Fibroblast of skin of right quadriceps (primary cell): ENCODE results near the gene SIGLECL1.
"Not testable (repeated sequence)": the region's sequence is repeated elsewhere in the genome, so short reads cannot be mapped to it uniquely, and the experiment has no call there.

Source experiments
- DNase-seq: peaks from one replicate; pipeline ENCODE4 v3.0.0-alpha.2; 2013

SIGLECL1 gene

GRCh38 chr19:51250786-51251467, at the start of gene SIGLECL1:
TSS of gene SIGLECL1 (plus strand) at chr19:51251080. CDS start at chr19:51264073, 12,993 bp downstream.
- DNase-seq = no peak

- no peak for DNase-seq
Observed at GRCh38 chr19:51201712-51202111, 49.2 kb upstream of the SIGLECL1 start.

GRCh38 chr19:51203916-51204315, 47.0 kb upstream of the SIGLECL1 start:
- no peak for DNase-seq

GRCh38 chr19:51204321-51204720, 46.6 kb upstream of the SIGLECL1 start:
- no peak for DNase-seq

- no peak for DNase-seq
Observed at GRCh38 chr19:51207747-51208146, 43.1 kb upstream of the SIGLECL1 start.

- no peak for DNase-seq
Observed at GRCh38 chr19:51210191-51210784, 40.6 kb upstream of the SIGLECL1 start.

- DNase-seq = not testable (repeated sequence)
Observed at GRCh38 chr19:51210874-51211361, 40.0 kb upstream of the SIGLECL1 start.

- no peak for DNase-seq
Observed at GRCh38 chr19:51211833-51212232, 39.0 kb upstream of the SIGLECL1 start.

GRCh38 chr19:51219307-51219706, 31.6 kb upstream of the SIGLECL1 start:
- no peak for DNase-seq

- DNase-seq = no peak
Observed at GRCh38 chr19:51219971-51220370, 30.9 kb upstream of the SIGLECL1 start.

GRCh38 chr19:51220996-51221395, 29.9 kb upstream of the SIGLECL1 start:
- DNase-seq = no peak

GRCh38 chr19:51224163-51224641, 26.7 kb upstream of the SIGLECL1 start:
- DNase-seq = no peak

GRCh38 chr19:51224898-51225393, 25.9 kb upstream of the SIGLECL1 start, which contains the start of gene CD33:
TSS of gene CD33 (plus strand) at chr19:51225080. CDS start at chr19:51225119, 39 bp downstream.
- not testable (repeated sequence) for DNase-seq

GRCh38 chr19:51226067-51226466, 24.8 kb upstream of the SIGLECL1 start:
- DNase-seq = no peak

GRCh38 chr19:51227326-51227725, 23.6 kb upstream of the SIGLECL1 start:
- no peak for DNase-seq

GRCh38 chr19:51227966-51228365, 22.9 kb upstream of the SIGLECL1 start:
- no peak for DNase-seq

- no peak for DNase-seq
Observed at GRCh38 chr19:51240866-51241265, 10.0 kb upstream of the SIGLECL1 start.

GRCh38 chr19:51242881-51243630, 7.8 kb upstream of the SIGLECL1 start:
- DNase-seq = no peak

GRCh38 chr19:51246164-51246552, 4.7 kb upstream of the SIGLECL1 start:
- no peak for DNase-seq

GRCh38 chr19:51247972-51248590, 2.8 kb upstream of the SIGLECL1 start:
- DNase-seq = no peak

- DNase-seq = no peak
Observed at GRCh38 chr19:51251468-51251820, 564 bp downstream of the SIGLECL1 start.

- DNase-seq = no peak
Observed at GRCh38 chr19:51252306-51253079, 1.6 kb downstream of the SIGLECL1 start.
